DMS 273 (cell line): ENCODE measurements around the gene SLC22A12.

ENCODE experiments used
- DNase-seq: peaks from one replicate; lab custom pipeline; 2025; ENCODE audit not compliant: unreplicated experiment; lab: John Stamatoyannopoulos, UW

Gene SLC22A12

GRCh38 chr11:64562723-64563351, 28.2 kb upstream of the SLC22A12 start:
- DNase-seq, result no peak

- no peak for DNase-seq
These were observed 27.1 kb upstream of the SLC22A12 start for GRCh38 chr11:64563966-64564365.

GRCh38 chr11:64564419-64564818, 26.6 kb upstream of the SLC22A12 start:
- no peak for DNase-seq

- DNase-seq, result peak; percentile 33
These were observed 25.8 kb upstream of the SLC22A12 start for GRCh38 chr11:64564947-64565889.

GRCh38 chr11:64566042-64566914, 24.7 kb upstream of the SLC22A12 start:
- peak; percentile 89 for DNase-seq

GRCh38 chr11:64566915-64567891, 23.8 kb upstream of the SLC22A12 start:
- DNase-seq, result no peak

- no peak for DNase-seq
These were observed 22.9 kb upstream of the SLC22A12 start for GRCh38 chr11:64568041-64568571.

- no peak for DNase-seq
These were observed 22.4 kb upstream of the SLC22A12 start for GRCh38 chr11:64568584-64569140.

- DNase-seq, result peak; percentile 83
These were observed 21.6 kb upstream of the SLC22A12 start for GRCh38 chr11:64569300-64569970.

GRCh38 chr11:64570341-64570740, 20.7 kb upstream of the SLC22A12 start:
- DNase-seq, result no peak

- no peak for DNase-seq
These were observed 20.0 kb upstream of the SLC22A12 start for GRCh38 chr11:64571050-64571409.

- DNase-seq, result peak; percentile 34
These were observed 19.5 kb upstream of the SLC22A12 start for GRCh38 chr11:64571410-64572091.

GRCh38 chr11:64572143-64572542, 18.9 kb upstream of the SLC22A12 start:
- DNase-seq, result no peak

GRCh38 chr11:64577202-64577601, 13.8 kb upstream of the SLC22A12 start:
- DNase-seq, result no peak

GRCh38 chr11:64580412-64580811, 10.6 kb upstream of the SLC22A12 start:
- DNase-seq, result no peak

- no peak for DNase-seq
These were observed 9.9 kb upstream of the SLC22A12 start for GRCh38 chr11:64581057-64581523.

- no peak for DNase-seq
These were observed 8.1 kb upstream of the SLC22A12 start for GRCh38 chr11:64582885-64583284.
